A673 (cell line): Measurements from ENCODE around the gene FHDC1. TPM values are rescaled to one million over a fixed set of nuclear protein-coding genes. Genes with fewer than 3 reads are reported as not detected.

Experiments
- BruUV-seq: library from RNA; stranded (reverse); fragments of 400-500 nt; replicated peaks from 2 replicates; lab custom pipeline; 2021; lab: Mats Ljungman, UMichigan
- CTCF ChIA-PET: fragments of 300-600 bp; sonication (Branson Sonifier 250); formaldehyde crosslinking; loops from one replicate; lab custom pipeline; 2022; ENCODE audit warnings: antibody characterized with exemption; lab: Charles Lee
- POLR2A ChIA-PET: fragments of 300-600 bp; sonication (Branson Sonifier 250); formaldehyde crosslinking; loops from one replicate; lab custom pipeline; 2022; ENCODE audit warnings: antibody characterized with exemption; ENCODE audit not compliant: low non-redundant PET; lab: Charles Lee
- DNase-seq: peaks from one replicate; pipeline ENCODE4 v3.0.0-alpha.2; 2015; ENCODE audit warnings: low spot score
- H3K27ac ChIP-seq: fragments of 200-600 bp; sonication (generic); 2 replicates; pipeline ENCODE4 v1.5.1; 2016; ENCODE audit warnings: mixed run types, low read depth, mild to moderate bottlenecking, mixed read lengths, antibody characterized with exemption, low read length; ENCODE audit not compliant: poor library complexity, severe bottlenecking
- H3K27me3 ChIP-seq: fragments of 200-600 bp; sonication (generic); replicated peaks from 2 replicates; pipeline ENCODE4 v1.6.1; 2017; ENCODE audit warnings: mixed run types, low read depth, mild to moderate bottlenecking, mixed read lengths, antibody characterized with exemption, low read length; ENCODE audit not compliant: insufficient read depth, poor library complexity
- H3K36me3 ChIP-seq: fragments of 200-600 bp; sonication (generic); 2 replicates; pipeline ENCODE4 v1.6.1; 2016; ENCODE audit warnings: mixed run types, mild to moderate bottlenecking, mixed read lengths, antibody characterized with exemption, low read length; ENCODE audit not compliant: insufficient read depth, poor library complexity, severe bottlenecking
- H3K4me1 ChIP-seq: fragments of 200-600 bp; sonication (generic); 2 replicates; pipeline ENCODE4 v1.6.1; 2017; ENCODE audit warnings: mixed run types, mild to moderate bottlenecking, mixed read lengths, antibody characterized with exemption, low read length; ENCODE audit not compliant: insufficient read depth, poor library complexity, severe bottlenecking
- H3K4me3 ChIP-seq: fragments of 200-600 bp; sonication (generic); 2 replicates; pipeline ENCODE4 v1.5.1; 2016; ENCODE audit warnings: low read depth, mixed run types, mild to moderate bottlenecking, mixed read lengths, low read length; ENCODE audit not compliant: poor library complexity, severe bottlenecking
- H3K9me3 ChIP-seq: fragments of 200-600 bp; sonication (generic); 2 replicates; pipeline ENCODE4 v1.6.1; 2016; ENCODE audit warnings: mixed run types, low read depth, mild to moderate bottlenecking, mixed read lengths, antibody characterized with exemption, low read length; ENCODE audit not compliant: poor library complexity, severe bottlenecking
- EZH2 ChIP-seq: fragments of 200-600 bp; sonication (generic); IDR thresholded peaks from 2 replicates; pipeline ENCODE4 v1.6.1; 2017; ENCODE audit warnings: borderline replicate concordance, low read depth, mild to moderate bottlenecking, mixed read lengths, antibody characterized with exemption, low read length; ENCODE audit not compliant: poor library complexity, severe bottlenecking
- intact Hi-C: fragments of 100-400 bp; cut with micrococcal nuclease; formaldehyde crosslinking; loops from one replicate; pipeline ENCODE4 v1.10.0; 2022; ENCODE audit not compliant: unreplicated experiment
- total RNA-seq: library from RNA; stranded (reverse); gene quantifications from 2 replicates; pipeline ENCODE4 v1.2.3, GENCODE V29; 2021
- TF ChIP-seq, protein P1 (sequence below): fragments of 300-800, 200-600 bp; sonication (generic); conservative IDR thresholded peaks from 2 replicates; pipeline ENCODE4 v1.5.1; 2017; ENCODE audit warnings: low read depth, mild to moderate bottlenecking, antibody characterized with exemption, low read length, moderate library complexity, mixed read lengths

FHDC1 gene
- total RNA-seq, 1 experiment from 2014 or later: 0.26 TPM

DNA sequence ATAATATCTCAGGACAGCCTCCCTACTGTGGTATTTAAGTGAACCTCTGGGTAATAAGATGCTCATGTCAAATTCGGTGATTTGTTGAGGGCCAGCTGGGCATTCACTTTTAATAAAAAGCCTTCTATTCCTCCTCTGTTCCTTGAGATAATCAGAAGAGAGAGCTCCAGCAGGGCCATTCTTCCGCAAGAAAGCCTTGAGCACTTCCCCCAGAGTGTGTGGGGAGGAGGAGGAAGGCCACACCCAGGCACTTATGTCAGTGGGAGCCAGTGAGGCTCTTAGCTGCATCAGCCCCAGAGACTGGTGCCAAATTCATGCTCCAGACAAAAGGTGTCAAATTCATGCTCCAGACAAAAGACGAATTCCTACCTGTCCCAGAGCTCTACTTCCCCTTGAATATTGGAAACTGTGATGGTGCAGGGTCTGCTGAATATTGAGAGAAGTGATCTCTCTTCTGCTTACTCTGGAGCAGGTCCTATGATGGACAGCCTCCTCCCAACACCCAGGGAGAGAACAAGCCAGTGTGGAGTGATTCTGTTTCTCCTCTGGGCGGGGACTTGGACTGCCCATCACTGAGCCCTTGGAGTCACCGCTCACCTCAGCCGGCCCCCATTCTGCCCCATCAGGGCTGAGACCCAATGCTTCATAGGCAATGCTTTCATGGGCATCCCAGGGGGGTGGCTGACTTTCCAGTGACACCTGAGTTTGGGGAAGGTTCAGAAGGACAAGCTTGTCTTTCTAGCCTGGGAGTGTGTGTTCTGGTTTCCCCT lies 68.1 kb downstream of the FHDC1 start:
- Histone ChIP-seq H3K27me3 (no peaks in the 10 kb centered on the region), H3K4me3 (no peak overlapping the region), H3K27ac (no peak overlapping the region), H3K9me3 (no peaks in the 10 kb centered on the region), H3K4me1 (peaks cover 39% of the 10 kb centered on the region), H3K36me3 (no peaks in the 10 kb centered on the region)
- ChIA-PET CTCF (no interaction called here), POLR2A (no interaction called here)
- DNase-seq: peak; percentile 48
- no peak for TF ChIP-seq EZH2
- TF ChIP-seq, protein P1, sequence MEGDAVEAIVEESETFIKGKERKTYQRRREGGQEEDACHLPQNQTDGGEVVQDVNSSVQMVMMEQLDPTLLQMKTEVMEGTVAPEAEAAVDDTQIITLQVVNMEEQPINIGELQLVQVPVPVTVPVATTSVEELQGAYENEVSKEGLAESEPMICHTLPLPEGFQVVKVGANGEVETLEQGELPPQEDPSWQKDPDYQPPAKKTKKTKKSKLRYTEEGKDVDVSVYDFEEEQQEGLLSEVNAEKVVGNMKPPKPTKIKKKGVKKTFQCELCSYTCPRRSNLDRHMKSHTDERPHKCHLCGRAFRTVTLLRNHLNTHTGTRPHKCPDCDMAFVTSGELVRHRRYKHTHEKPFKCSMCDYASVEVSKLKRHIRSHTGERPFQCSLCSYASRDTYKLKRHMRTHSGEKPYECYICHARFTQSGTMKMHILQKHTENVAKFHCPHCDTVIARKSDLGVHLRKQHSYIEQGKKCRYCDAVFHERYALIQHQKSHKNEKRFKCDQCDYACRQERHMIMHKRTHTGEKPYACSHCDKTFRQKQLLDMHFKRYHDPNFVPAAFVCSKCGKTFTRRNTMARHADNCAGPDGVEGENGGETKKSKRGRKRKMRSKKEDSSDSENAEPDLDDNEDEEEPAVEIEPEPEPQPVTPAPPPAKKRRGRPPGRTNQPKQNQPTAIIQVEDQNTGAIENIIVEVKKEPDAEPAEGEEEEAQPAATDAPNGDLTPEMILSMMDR: no peak
- intact Hi-C loops: no loop called here
- BruUV-seq: no TSS peak

DNA sequence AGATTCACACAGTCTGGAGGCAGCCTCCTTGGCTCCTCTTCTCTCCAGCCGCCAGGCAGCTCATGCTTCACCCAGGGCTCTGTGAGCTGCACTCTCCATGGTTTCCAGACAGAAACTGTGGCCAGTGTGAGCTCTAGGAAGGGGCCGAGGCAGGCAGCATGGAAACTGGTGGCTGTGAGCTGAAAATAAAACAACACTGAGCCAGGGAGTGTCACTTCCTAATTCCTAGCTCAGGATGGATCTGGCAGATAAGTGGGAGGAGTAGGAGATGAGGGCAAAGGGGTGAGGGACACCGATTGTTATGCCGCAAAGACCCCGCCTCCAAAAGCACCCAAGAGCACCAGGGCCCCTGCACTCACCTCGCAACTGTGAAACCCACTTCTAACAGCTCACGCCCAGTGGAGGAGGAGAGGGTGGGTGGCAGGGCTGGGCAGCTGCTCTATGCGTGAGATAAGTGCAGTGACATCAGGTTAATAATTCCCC lies 69.8 kb downstream of the FHDC1 start:
- Histone ChIP-seq H3K4me3 (no peak overlapping the region), H3K4me1 (peaks cover 23% of the 10 kb centered on the region), H3K27me3 (no peaks in the 10 kb centered on the region), H3K9me3 (no peaks in the 10 kb centered on the region), H3K27ac (no peak overlapping the region), H3K36me3 (no peaks in the 10 kb centered on the region)
- DNase-seq: no peak
- intact Hi-C loops: no loop called here
- POLR2A ChIA-PET: interaction anchor here (0.7 kb wide), 1 partner anchor 545 kb away, joined by 6 read pairs; no protein-coding TSS in a partner anchor
- TF ChIP-seq, protein P1: no peak
- no peak for TF ChIP-seq EZH2
- CTCF ChIA-PET: no interaction called here
- no TSS peak for BruUV-seq

DNA sequence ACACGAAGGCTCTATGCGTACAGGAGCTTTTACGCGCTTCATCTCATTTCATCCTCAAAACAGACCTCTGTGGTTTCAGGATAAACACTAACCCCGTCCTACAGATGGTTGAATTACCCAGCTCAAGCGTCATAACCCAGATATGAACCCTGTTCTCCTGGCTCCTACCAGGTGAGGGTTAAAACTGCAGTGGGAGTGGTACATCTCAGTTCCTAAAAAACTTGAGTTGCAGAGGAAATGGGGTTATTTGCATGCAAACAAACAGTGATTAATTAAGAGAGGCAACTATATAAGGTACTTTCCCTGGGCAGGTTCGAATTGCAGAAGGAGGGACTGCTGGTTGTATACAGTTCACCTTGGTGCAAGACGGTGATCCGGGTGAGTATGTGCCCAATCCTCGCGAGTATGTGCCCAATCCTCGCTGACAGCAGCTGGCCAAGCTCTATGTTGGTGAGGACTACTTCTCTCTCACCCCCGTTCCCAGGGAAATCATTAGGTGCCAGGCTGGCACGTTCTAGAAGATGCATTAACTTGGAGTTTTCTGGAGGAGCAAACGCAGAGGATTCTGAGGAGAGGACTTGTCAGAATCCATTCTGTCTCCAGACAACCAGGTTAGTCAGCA lies 72.6 kb downstream of the FHDC1 start:
- intact Hi-C loops: no loop called here
- Histone ChIP-seq H3K27ac (no peak overlapping the region), H3K36me3 (no peaks in the 10 kb centered on the region), H3K9me3 (no peaks in the 10 kb centered on the region), H3K4me1 (peaks cover 7% of the 10 kb centered on the region), H3K4me3 (no peak overlapping the region), H3K27me3 (no peaks in the 10 kb centered on the region)
- no peak for DNase-seq
- POLR2A ChIA-PET: no interaction called here
- TF ChIP-seq EZH2: no peak
- TF ChIP-seq, protein P1: no peak
- CTCF ChIA-PET: no interaction called here
- BruUV-seq: no TSS peak
